ENCODE data around the gene ALDH1L1. TPM values are rescaled to one million over a fixed set of nuclear protein-coding genes. Genes with fewer than 3 reads are reported as not detected.
A peak's percentile ranks its signal among the peaks of the same experiment; 100 is the strongest.

ALDH1L1 gene
- total RNA-seq, 1 donor from 2014 or later = 0.49 TPM

GRCh38 chr3:126135071-126135405, 45.3 kb downstream of the ALDH1L1 start:
- Mint-ChIP-seq H3K27ac (ENCODE audit: unreplicated experiment) (no peak overlapping the region), H3K4me3 (no peak overlapping the region), H3K27me3 (ENCODE audit: low read depth) (peaks cover 3% of the 10 kb centered on the region), H3K9me3 (no peaks in the 10 kb centered on the region), H3K4me1 (peaks cover 13% of the 10 kb centered on the region), H3K36me3 (ENCODE audit: low read depth) (no peaks in the 10 kb centered on the region)
- TF ChIP-seq, protein P1, sequence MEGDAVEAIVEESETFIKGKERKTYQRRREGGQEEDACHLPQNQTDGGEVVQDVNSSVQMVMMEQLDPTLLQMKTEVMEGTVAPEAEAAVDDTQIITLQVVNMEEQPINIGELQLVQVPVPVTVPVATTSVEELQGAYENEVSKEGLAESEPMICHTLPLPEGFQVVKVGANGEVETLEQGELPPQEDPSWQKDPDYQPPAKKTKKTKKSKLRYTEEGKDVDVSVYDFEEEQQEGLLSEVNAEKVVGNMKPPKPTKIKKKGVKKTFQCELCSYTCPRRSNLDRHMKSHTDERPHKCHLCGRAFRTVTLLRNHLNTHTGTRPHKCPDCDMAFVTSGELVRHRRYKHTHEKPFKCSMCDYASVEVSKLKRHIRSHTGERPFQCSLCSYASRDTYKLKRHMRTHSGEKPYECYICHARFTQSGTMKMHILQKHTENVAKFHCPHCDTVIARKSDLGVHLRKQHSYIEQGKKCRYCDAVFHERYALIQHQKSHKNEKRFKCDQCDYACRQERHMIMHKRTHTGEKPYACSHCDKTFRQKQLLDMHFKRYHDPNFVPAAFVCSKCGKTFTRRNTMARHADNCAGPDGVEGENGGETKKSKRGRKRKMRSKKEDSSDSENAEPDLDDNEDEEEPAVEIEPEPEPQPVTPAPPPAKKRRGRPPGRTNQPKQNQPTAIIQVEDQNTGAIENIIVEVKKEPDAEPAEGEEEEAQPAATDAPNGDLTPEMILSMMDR (conservative IDR thresholded peaks at IDR 0.05) = no peak
- no peak for DNase-seq (ENCODE audit: low read depth, low spot score)

DNA sequence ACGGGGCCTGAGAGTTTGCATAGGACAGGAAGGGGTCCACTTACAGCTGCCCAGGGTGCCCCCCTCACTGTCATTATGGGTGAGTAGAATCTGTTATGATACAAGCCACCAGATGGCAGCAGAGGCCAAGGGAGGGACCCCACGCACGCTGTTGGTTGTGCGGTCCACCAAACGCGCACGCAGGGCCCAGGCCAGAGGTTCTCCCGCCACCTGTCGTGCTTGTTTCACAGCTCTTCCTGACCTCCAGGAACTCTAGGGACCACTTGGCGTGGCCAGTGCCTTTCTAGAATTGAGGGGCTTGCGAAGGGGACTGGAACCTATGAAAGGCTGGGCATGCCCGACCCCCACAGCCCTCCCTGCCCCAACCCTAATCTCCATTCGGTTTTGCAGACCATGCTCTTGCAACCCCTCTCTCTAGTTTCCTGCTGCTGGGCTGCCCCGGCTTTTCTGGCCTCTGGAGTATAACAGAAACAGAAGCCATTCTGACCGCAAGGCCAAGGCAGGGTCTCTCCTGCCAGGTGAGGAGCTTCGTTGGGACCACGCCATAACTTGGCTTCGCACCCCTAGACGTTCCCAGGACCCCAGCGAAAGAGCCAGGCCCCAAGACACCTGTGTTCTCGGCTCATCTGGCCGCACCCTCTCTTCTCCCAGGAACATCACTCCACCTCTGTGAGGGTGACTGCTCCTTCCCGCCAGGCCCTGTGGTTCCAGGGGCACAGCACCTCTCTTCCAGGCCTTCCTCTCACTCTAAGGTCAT, 46.0 kb downstream of the ALDH1L1 start:
- Mint-ChIP-seq H3K36me3 (ENCODE audit: low read depth) (no peaks in the 10 kb centered on the region), H3K9me3 (no peaks in the 10 kb centered on the region), H3K27ac (ENCODE audit: unreplicated experiment) (no peak overlapping the region), H3K4me1 (peaks cover 13% of the 10 kb centered on the region), H3K27me3 (ENCODE audit: low read depth) (no peaks in the 10 kb centered on the region), H3K4me3 (no peak overlapping the region)
- peak; percentile 81 for DNase-seq (ENCODE audit: low read depth, low spot score)
- TF ChIP-seq, protein P1 (conservative IDR thresholded peaks at IDR 0.05) = peak; percentile 85

DNA sequence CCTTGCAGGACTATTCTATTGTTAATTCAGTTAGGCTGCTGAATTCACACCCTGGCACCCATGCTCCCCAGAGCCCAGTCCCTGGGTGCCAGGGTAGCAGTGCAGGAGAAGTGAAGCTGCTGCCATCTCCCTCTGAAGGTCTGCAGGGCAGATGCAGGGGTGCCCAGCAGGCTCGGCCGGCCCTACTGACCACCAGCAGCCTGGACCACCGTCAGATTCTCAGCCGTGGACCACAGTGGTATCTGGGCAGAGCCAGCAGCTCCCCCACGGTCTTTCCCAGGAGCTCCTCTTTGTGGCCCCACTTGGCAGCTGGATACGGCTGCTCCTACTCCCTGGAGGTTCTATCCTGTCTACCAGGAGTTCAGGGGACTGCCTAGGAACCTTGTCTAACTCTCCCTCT, 46.8 kb downstream of the ALDH1L1 start:
- Mint-ChIP-seq H3K9me3 (no peaks in the 10 kb centered on the region), H3K27me3 (ENCODE audit: low read depth) (no peaks in the 10 kb centered on the region), H3K4me1 (peaks cover 13% of the 10 kb centered on the region), H3K4me3 (no peak overlapping the region), H3K36me3 (ENCODE audit: low read depth) (no peaks in the 10 kb centered on the region), H3K27ac (ENCODE audit: unreplicated experiment) (no peak overlapping the region)
- TF ChIP-seq, protein P1 (conservative IDR thresholded peaks at IDR 0.05) = no peak
- no peak for DNase-seq (ENCODE audit: low read depth, low spot score)

GRCh38 chr3:126132751-126133511, 47.5 kb downstream of the ALDH1L1 start:
- no peak for DNase-seq (ENCODE audit: low read depth, low spot score)
- peak overlapping the region; percentile 9 for H3K27ac Mint-ChIP-seq (ENCODE audit: unreplicated experiment)
- H3K4me1 Mint-ChIP-seq = peaks cover 13% of the 10 kb centered on the region

DNA sequence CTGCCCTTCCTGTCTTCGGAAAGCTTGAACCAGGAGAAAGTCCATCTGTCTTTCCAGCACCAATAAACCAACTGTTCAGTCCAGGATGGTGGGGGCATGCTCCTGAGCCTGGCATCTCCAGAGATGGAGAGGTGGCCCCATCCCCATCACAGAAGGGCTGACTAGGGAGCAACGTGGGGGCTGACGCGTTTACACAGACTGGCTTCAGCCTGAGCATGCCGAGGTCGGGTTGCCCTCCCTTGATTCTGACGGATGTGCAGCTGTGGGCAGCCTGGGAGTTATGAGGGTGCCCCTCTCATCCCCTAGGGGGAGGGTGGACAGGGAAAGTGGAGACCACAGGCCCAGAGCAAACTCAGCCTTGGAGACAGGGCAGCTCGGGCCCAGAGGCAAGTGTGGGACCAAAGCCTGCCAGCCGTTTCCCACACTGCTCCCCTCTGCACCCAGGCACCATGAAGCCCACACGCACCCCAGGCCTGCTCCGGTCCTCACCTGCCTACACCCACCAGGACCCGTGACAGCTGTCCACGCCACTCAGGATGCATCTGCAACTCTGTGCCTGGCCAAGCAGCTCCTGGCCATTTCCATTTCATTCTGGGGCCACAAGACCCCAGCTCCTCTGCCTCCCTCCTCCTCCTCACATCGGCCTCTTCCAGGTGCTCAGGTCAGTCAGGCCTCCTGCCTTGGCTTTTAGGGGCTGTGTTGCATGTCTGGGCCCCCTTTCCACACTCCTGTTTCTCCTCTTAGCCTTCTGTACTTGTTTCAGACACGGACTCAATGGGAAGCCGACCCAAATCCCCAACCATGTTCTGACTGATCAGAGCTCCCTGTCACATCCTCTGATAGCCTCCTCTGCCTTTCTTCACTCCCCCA, 48.3 kb downstream of the ALDH1L1 start:
- Mint-ChIP-seq H3K27ac (ENCODE audit: unreplicated experiment) (peak overlapping the region; percentile 9), H3K9me3 (no peaks in the 10 kb centered on the region), H3K27me3 (ENCODE audit: low read depth) (no peaks in the 10 kb centered on the region), H3K4me1 (peaks cover 10% of the 10 kb centered on the region), H3K4me3 (no peak overlapping the region), H3K36me3 (ENCODE audit: low read depth) (no peaks in the 10 kb centered on the region)
- DNase-seq (ENCODE audit: low read depth, low spot score) = no peak
- TF ChIP-seq, protein P1 (conservative IDR thresholded peaks at IDR 0.05) = no peak

More at GRCh38 chr3:126132751-126133511, 47.5 kb downstream of the ALDH1L1 start:
- Mint-ChIP-seq H3K9me3 (no peaks in the 10 kb centered on the region), H3K4me3 (no peak overlapping the region), H3K27me3 (ENCODE audit: low read depth) (no peaks in the 10 kb centered on the region), H3K36me3 (ENCODE audit: low read depth) (no peaks in the 10 kb centered on the region)
- TF ChIP-seq, protein P1 (conservative IDR thresholded peaks at IDR 0.05) = peak; percentile 56
